Upper lobe of left lung (tissue), 6 donors: ENCODE measurements around the gene IL36G. TPM values are rescaled to one million over a fixed set of nuclear protein-coding genes. Genes with fewer than 3 reads are reported as not detected.
A peak's percentile ranks its signal among the peaks of the same experiment; 100 is the strongest.

ENCODE experiments used
- ATAC-seq, 2 donors: fragments of 200-7000 bp; cut with Tn5 transposase; one replicate each; pipeline ENCODE4 v1.9.1; 2022; ENCODE audit warnings: mild to moderate bottlenecking in 2 of 2, moderate library complexity in 2 of 2; ENCODE audit not compliant: low FRiP score in 2 of 2
- DNase-seq, 2 donors: peaks; one replicate each; pipeline ENCODE4 v3.0.0-alpha.2; 2019 to 2020
- H3K27ac ChIP-seq, 4 donors: fragments of 200-600 bp; sonication (generic); one replicate each; pipeline ENCODE4 v1.5.1; 2016 to 2019
- H3K27me3 ChIP-seq, 4 donors: fragments of 200-600 bp; sonication (generic); one replicate each; pipeline ENCODE4 v1.5.1; 2017 to 2019
- H3K36me3 ChIP-seq, 4 donors: fragments of 200-600 bp; sonication (generic); one replicate each; pipeline ENCODE4 v1.5.1; 2016 to 2019
- H3K4me1 ChIP-seq, 4 donors: fragments of 200-600 bp; sonication (generic); one replicate each; pipeline ENCODE4 v1.5.1; 2018 to 2019
- H3K4me3 ChIP-seq, 4 donors: fragments of 200-600 bp; sonication (generic); one replicate each; pipeline ENCODE4 v1.5.1; 2017 to 2019; ENCODE audit warnings: mild to moderate bottlenecking in 2 of 4, moderate library complexity in 1 of 4
- H3K9me3 ChIP-seq, 4 donors: fragments of 200-600 bp; sonication (generic); one replicate each; pipeline ENCODE4 v1.5.1; 2018 to 2019
- CTCF ChIP-seq, 6 experiments: fragments of 450-650 bp in 4 of 6; fragments of 200-600 bp in 2 of 6; sonication (generic) in 2 of 6; IDR thresholded peaks; one replicate each; pipeline ENCODE4 v1.5.1; 2016 to 2019; ENCODE audit warnings: antibody characterized with exemption in 6 of 6
- EP300 ChIP-seq, 4 donors: sonication (generic); formaldehyde crosslinking; IDR thresholded peaks; one replicate each; pipeline ENCODE4 v1.5.1; 2017; ENCODE audit warnings: antibody characterized with exemption in 4 of 4, control low read depth in 2 of 4
- POLR2A ChIP-seq, 4 donors: fragments of 450-650 bp; IDR thresholded peaks; one replicate each; pipeline ENCODE4 v1.5.1; 2016 to 2017; ENCODE audit warnings: antibody characterized with exemption in 4 of 4, mild to moderate bottlenecking in 2 of 4
- POLR2AphosphoS5 ChIP-seq, 2 donors: sonication (generic); formaldehyde crosslinking; IDR thresholded peaks; one replicate each; pipeline ENCODE4 v1.5.1; 2017; ENCODE audit warnings: antibody characterized with exemption in 2 of 2
- WGBS, 2 donors: methylation state at CpG; one replicate each; pipeline ENCODE4 v1.1.5; 2017 to 2018; 5-methylcytosine and 5-hydroxymethylcytosine counted together
- total RNA-seq, 6 donors: library from RNA; depleted of rRNA in 4 of 6; stranded (reverse); fragments of >200 nt in 4 of 6; gene quantifications; one replicate each; pipeline versions ENCODE4 v1.1.0 to v1.2.1, GENCODE V29; 2016 to 2021
- donor health status: DM: no; HTN: no; CAD: no; lungs with moderate emphysema.
- donor health status: DM: no; HTN: yes; CAD: no; lungs with severe emphysema.

IL36G gene
- total RNA-seq, 6 donors from 2014 or later, result not detected

DNA sequence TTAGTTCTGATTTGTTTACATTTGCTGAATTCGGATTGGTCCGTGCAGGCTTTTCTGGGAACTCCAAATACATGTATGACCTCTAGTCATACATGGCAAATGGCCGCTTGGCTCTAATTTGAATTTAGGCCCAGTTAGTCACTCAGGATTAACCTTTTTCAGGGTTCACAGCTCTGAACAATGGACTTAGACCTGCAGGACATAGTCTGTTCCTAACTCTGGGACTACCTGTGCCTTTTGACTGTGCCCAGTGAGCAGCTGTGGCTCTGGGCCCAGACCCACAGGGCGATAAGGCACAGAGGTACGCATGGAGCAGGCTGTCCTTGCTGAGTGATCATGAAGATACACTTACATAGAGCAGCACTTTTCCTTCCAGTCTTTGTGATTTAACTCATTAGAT lies 38.4 kb upstream of the IL36G start:
- no peak overlapping the region for H3K27ac ChIP-seq
- 89 to 92% methylated on average over 5 of the region's 5 CpGs for WGBS, 2 donors
- no peak for ATAC-seq

GRCh38 chr2:112940859-112941625 lies 36.8 kb upstream of the IL36G start:
- H3K9me3 ChIP-seq, result peaks cover 5 to 10% (median 6%) of the 10 kb centered on the region in 4 donors
- 59 to 75% methylated on average over 3 of the region's 3 CpGs for WGBS, 2 donors
- no peak for TF ChIP-seq CTCF (IDR thresholded peaks at IDR 0.05)
- TF ChIP-seq POLR2A (IDR thresholded peaks at IDR 0.05), result no peak
- no peak for TF ChIP-seq POLR2AphosphoS5 (IDR thresholded peaks at IDR 0.05)
- TF ChIP-seq EP300 (IDR thresholded peaks at IDR 0.05), result no peak
- no peak overlapping the region for H3K4me3 ChIP-seq
- ATAC-seq (no peak), DNase-seq (no peak)
- H3K27me3 ChIP-seq, result no peaks in the 10 kb centered on the region
- peaks cover 0 to 3% (median 0%) of the 10 kb centered on the region in 4 donors for H3K4me1 ChIP-seq
- no peaks in the 10 kb centered on the region for H3K36me3 ChIP-seq
- H3K27ac ChIP-seq, result no peak overlapping the region

More for the DNA sequence above, 38.4 kb upstream of the IL36G start:
- peaks cover 0 to 3% (median 0%) of the 10 kb centered on the region in 4 donors for H3K4me1 ChIP-seq
- TF ChIP-seq CTCF (IDR thresholded peaks at IDR 0.05) (no peak), POLR2A (IDR thresholded peaks at IDR 0.05) (no peak), EP300 (IDR thresholded peaks at IDR 0.05) (no peak), POLR2AphosphoS5 (IDR thresholded peaks at IDR 0.05) (no peak)
- DNase-seq, result no peak
- H3K27me3 ChIP-seq, result no peaks in the 10 kb centered on the region
- H3K4me3 ChIP-seq, result no peak overlapping the region
- H3K9me3 ChIP-seq, result no peaks in the 10 kb centered on the region
- no peaks in the 10 kb centered on the region for H3K36me3 ChIP-seq

- Histone ChIP-seq H3K36me3 (no peaks in the 10 kb centered on the region), H3K9me3 (peaks cover 5 to 10% (median 8%) of the 10 kb centered on the region in 4 donors), H3K4me3 (no peak overlapping the region), H3K27me3 (no peaks in the 10 kb centered on the region), H3K27ac (no peak overlapping the region), H3K4me1 (peaks cover 0 to 3% (median 0%) of the 10 kb centered on the region in 4 donors)
- ATAC-seq (peak; percentile 81 to 85), DNase-seq (peak in 1 of 2 donors; percentile 82)
- TF ChIP-seq CTCF (IDR thresholded peaks at IDR 0.05), result peak; percentile 61 to 81 (median 70)
- no peak for TF ChIP-seq EP300 (IDR thresholded peaks at IDR 0.05)
- 24 to 30% methylated on average over 12 to 14 of the region's 14 CpGs for WGBS, 2 donors
These were observed 35.8 kb upstream of the IL36G start for GRCh38 chr2:112941753-112942653.

- Histone ChIP-seq H3K9me3 (peaks cover 5 to 10% (median 9%) of the 10 kb centered on the region in 4 donors), H3K36me3 (no peaks in the 10 kb centered on the region), H3K4me3 (no peak overlapping the region), H3K4me1 (peaks cover 0 to 3% (median 0%) of the 10 kb centered on the region in 4 donors), H3K27ac (no peak overlapping the region), H3K27me3 (no peaks in the 10 kb centered on the region)
- ATAC-seq (no peak), DNase-seq (no peak)
- TF ChIP-seq CTCF (IDR thresholded peaks at IDR 0.05) (no peak), POLR2AphosphoS5 (IDR thresholded peaks at IDR 0.05) (no peak), EP300 (IDR thresholded peaks at IDR 0.05) (no peak), POLR2A (IDR thresholded peaks at IDR 0.05) (no peak)
- WGBS, 2 donors, result 73% methylated on average over 2 of the region's 2 CpGs
These were observed 35.2 kb upstream of the IL36G start for GRCh38 chr2:112942654-112943002.
